Measurements from ENCODE around the gene FAT1. TPM values are rescaled to one million over a fixed set of nuclear protein-coding genes. Genes with fewer than 3 reads are reported as not detected.

FAT1 gene
- polyA plus RNA-seq, 1 donor, result 186 TPM

- no peak for DNase-seq
- Histone ChIP-seq H3K4me3 (ENCODE audit: low read length) (no peak overlapping the region), H3K4me1 (ENCODE audit: control insufficient read depth, insufficient read depth, low read length) (peaks cover 17% of the 10 kb centered on the region), H3K9me3 (ENCODE audit: control insufficient read depth, low read depth, low read length) (no peaks in the 10 kb centered on the region), H3K27ac (ENCODE audit: low read length) (no peak overlapping the region), H3K27me3 (ENCODE audit: control insufficient read depth, insufficient read depth, low read length) (no peaks in the 10 kb centered on the region), H3K36me3 (ENCODE audit: control insufficient read depth, insufficient read depth, low read length) (peaks cover 15% of the 10 kb centered on the region)
- WGBS (ENCODE audit: insufficient coverage, low lambda C conversion rate), result no CpG with 5 or more reads among the region's 12 CpGs
Measured at GRCh38 chr4:186688150-186688943, 35.3 kb downstream of the FAT1 start.

DNA sequence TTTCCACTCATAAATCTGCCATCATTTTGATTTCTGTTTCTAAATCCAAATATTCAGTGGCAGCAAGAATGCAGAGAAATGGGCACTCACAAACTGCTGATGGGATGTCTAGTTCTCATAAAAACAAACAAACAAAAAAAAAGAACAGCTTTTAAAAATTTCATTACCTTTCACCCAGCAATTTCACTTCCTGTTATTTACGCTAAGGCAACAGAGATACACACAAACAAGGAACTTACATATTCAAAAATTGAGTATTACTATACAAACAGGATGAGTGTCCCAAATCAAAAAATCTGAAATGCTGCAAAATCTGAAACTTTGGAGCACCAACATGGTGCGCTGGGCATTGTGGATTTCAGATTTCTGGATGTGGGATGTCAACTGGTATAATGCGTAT, 36.4 kb downstream of the FAT1 start:
- WGBS (ENCODE audit: insufficient coverage, low lambda C conversion rate), result 100% methylated on average over 1 of the region's 3 CpGs
- H3K9me3 ChIP-seq (ENCODE audit: control insufficient read depth, low read depth, low read length), result no peaks in the 10 kb centered on the region
- peaks cover 20% of the 10 kb centered on the region for H3K4me1 ChIP-seq (ENCODE audit: control insufficient read depth, insufficient read depth, low read length)
- H3K36me3 ChIP-seq (ENCODE audit: control insufficient read depth, insufficient read depth, low read length), result peaks cover 14% of the 10 kb centered on the region
- H3K4me3 ChIP-seq (ENCODE audit: low read length), result no peak overlapping the region
- no peak overlapping the region for H3K27ac ChIP-seq (ENCODE audit: low read length)
- no peaks in the 10 kb centered on the region for H3K27me3 ChIP-seq (ENCODE audit: control insufficient read depth, insufficient read depth, low read length)
- no peak for DNase-seq

- Histone ChIP-seq H3K27me3 (ENCODE audit: control insufficient read depth, insufficient read depth, low read length) (no peaks in the 10 kb centered on the region), H3K4me1 (ENCODE audit: control insufficient read depth, insufficient read depth, low read length) (peaks cover 20% of the 10 kb centered on the region), H3K9me3 (ENCODE audit: control insufficient read depth, low read depth, low read length) (no peaks in the 10 kb centered on the region), H3K36me3 (ENCODE audit: control insufficient read depth, insufficient read depth, low read length) (peaks cover 11% of the 10 kb centered on the region), H3K4me3 (ENCODE audit: low read length) (no peak overlapping the region), H3K27ac (ENCODE audit: low read length) (peak overlapping the region; percentile 58)
- no CpG with 5 or more reads among the region's 2 CpGs for WGBS (ENCODE audit: insufficient coverage, low lambda C conversion rate)
- peak; percentile 35 to 68 for DNase-seq
Measured at GRCh38 chr4:186685767-186686183, 37.9 kb downstream of the FAT1 start.

DNA sequence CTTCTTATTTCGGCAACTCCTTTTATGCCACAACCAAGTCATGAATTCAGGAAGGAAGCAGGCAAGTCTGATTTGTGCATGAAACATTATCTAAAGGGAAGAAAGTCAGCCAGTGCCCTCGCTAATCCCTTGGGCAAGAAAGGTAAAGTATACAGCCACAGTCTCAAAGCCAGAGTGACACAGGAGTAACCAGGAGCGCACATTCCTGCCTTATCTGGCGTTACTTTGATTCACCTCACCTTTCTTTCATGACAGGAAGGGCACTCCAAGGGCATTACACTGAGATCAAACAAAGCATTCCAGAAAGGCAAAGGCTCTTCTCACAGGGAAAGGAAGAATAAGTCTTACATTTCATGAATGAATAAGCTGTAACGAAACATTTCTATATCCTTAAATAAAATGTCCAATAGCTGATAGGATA, 38.8 kb downstream of the FAT1 start:
- Histone ChIP-seq H3K27ac (ENCODE audit: low read length) (peak overlapping the region; percentile 58), H3K4me3 (ENCODE audit: low read length) (no peak overlapping the region), H3K27me3 (ENCODE audit: control insufficient read depth, insufficient read depth, low read length) (no peaks in the 10 kb centered on the region), H3K4me1 (ENCODE audit: control insufficient read depth, insufficient read depth, low read length) (peaks cover 20% of the 10 kb centered on the region), H3K9me3 (ENCODE audit: control insufficient read depth, low read depth, low read length) (no peaks in the 10 kb centered on the region), H3K36me3 (ENCODE audit: control insufficient read depth, insufficient read depth, low read length) (peaks cover 12% of the 10 kb centered on the region)
- peak; percentile 73 to 87 for DNase-seq
- 17% methylated on average over 1 of the region's 5 CpGs for WGBS (ENCODE audit: insufficient coverage, low lambda C conversion rate)

DNA sequence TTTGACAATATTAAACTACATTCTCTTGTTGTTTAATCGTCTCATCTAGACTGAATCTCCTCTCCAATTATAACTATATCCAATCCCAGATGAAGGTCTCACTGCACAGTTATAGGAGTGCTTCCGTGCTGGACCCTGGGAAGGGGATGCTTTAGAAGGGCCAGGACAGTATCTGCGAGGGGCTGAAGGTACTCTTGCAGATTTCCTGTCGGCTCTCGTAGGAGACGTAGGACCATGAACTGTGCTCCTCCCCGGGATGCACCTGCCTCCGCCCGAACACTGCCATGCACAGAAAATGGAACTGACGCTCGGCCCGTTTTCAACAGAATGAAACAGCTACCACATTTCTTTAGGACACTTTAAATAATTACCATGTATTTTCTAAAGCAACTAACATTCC, 39.4 kb downstream of the FAT1 start:
- no peak for DNase-seq
- Histone ChIP-seq H3K27ac (ENCODE audit: low read length) (peak overlapping the region; percentile 58), H3K27me3 (ENCODE audit: control insufficient read depth, insufficient read depth, low read length) (no peaks in the 10 kb centered on the region), H3K4me1 (ENCODE audit: control insufficient read depth, insufficient read depth, low read length) (peaks cover 20% of the 10 kb centered on the region), H3K4me3 (ENCODE audit: low read length) (no peak overlapping the region), H3K36me3 (ENCODE audit: control insufficient read depth, insufficient read depth, low read length) (peaks cover 12% of the 10 kb centered on the region), H3K9me3 (ENCODE audit: control insufficient read depth, low read depth, low read length) (no peaks in the 10 kb centered on the region)
- WGBS (ENCODE audit: insufficient coverage, low lambda C conversion rate), result no CpG with 5 or more reads among the region's 12 CpGs

- H3K27ac ChIP-seq (ENCODE audit: low read length), result no peak overlapping the region
- H3K4me3 ChIP-seq (ENCODE audit: low read length), result no peak overlapping the region
- H3K9me3 ChIP-seq (ENCODE audit: control insufficient read depth, low read depth, low read length), result no peaks in the 10 kb centered on the region
- peaks cover 10% of the 10 kb centered on the region for H3K36me3 ChIP-seq (ENCODE audit: control insufficient read depth, insufficient read depth, low read length)
- no CpG with 5 or more reads among the region's 6 CpGs for WGBS (ENCODE audit: insufficient coverage, low lambda C conversion rate)
- no peaks in the 10 kb centered on the region for H3K27me3 ChIP-seq (ENCODE audit: control insufficient read depth, insufficient read depth, low read length)
- no peak for DNase-seq
- H3K4me1 ChIP-seq (ENCODE audit: control insufficient read depth, insufficient read depth, low read length), result peaks cover 15% of the 10 kb centered on the region
Measured at GRCh38 chr4:186680641-186681040, 43.0 kb downstream of the FAT1 start.

GRCh38 chr4:186676531-186677161, 47.0 kb downstream of the FAT1 start:
- Histone ChIP-seq H3K4me3 (ENCODE audit: low read length) (no peak overlapping the region), H3K4me1 (ENCODE audit: control insufficient read depth, insufficient read depth, low read length) (no peaks in the 10 kb centered on the region), H3K27ac (ENCODE audit: low read length) (no peak overlapping the region), H3K36me3 (ENCODE audit: control insufficient read depth, insufficient read depth, low read length) (peaks cover 14% of the 10 kb centered on the region), H3K27me3 (ENCODE audit: control insufficient read depth, insufficient read depth, low read length) (no peaks in the 10 kb centered on the region), H3K9me3 (ENCODE audit: control insufficient read depth, low read depth, low read length) (no peaks in the 10 kb centered on the region)
- WGBS (ENCODE audit: insufficient coverage, low lambda C conversion rate), result 80% methylated on average over 1 of the region's 1 CpG
- no peak for DNase-seq

DNA sequence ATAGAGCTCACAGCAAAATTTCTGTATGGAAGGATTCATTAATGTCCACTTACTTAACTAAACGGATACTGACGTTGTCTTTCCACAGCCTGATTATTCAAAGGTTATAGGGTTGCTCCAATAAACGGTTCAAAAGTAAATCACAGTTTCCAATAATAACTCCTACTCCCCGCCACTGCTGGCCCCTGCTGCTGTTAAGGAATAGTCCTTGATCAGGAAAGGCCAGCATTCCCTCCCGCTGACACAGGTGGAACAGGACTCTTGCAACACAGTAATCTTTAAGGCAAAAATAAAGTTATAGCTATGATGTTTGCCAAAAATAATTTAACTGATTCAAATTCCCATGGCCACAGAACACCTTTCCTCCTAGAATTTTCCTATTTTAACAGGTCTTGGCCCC, 53.9 kb downstream of the FAT1 start:
- peaks cover 25% of the 10 kb centered on the region for H3K36me3 ChIP-seq (ENCODE audit: control insufficient read depth, insufficient read depth, low read length)
- no peak for DNase-seq
- no peaks in the 10 kb centered on the region for H3K4me1 ChIP-seq (ENCODE audit: control insufficient read depth, insufficient read depth, low read length)
- no peaks in the 10 kb centered on the region for H3K27me3 ChIP-seq (ENCODE audit: control insufficient read depth, insufficient read depth, low read length)
- no peak overlapping the region for H3K27ac ChIP-seq (ENCODE audit: low read length)
- H3K9me3 ChIP-seq (ENCODE audit: control insufficient read depth, low read depth, low read length), result no peaks in the 10 kb centered on the region
- no peak overlapping the region for H3K4me3 ChIP-seq (ENCODE audit: low read length)
- WGBS (ENCODE audit: insufficient coverage, low lambda C conversion rate), result 20% methylated on average over 3 of the region's 5 CpGs

GRCh38 chr4:186669159-186669731, 54.4 kb downstream of the FAT1 start:
- no CpG with 5 or more reads among the region's 21 CpGs for WGBS (ENCODE audit: insufficient coverage, low lambda C conversion rate)

GRCh38 chr4:186666750-186667149, 56.9 kb downstream of the FAT1 start:
- Histone ChIP-seq H3K27me3 (ENCODE audit: control insufficient read depth, insufficient read depth, low read length) (no peaks in the 10 kb centered on the region), H3K9me3 (ENCODE audit: control insufficient read depth, low read depth, low read length) (no peaks in the 10 kb centered on the region), H3K4me3 (ENCODE audit: low read length) (no peak overlapping the region), H3K27ac (ENCODE audit: low read length) (no peak overlapping the region), H3K4me1 (ENCODE audit: control insufficient read depth, insufficient read depth, low read length) (no peaks in the 10 kb centered on the region), H3K36me3 (ENCODE audit: control insufficient read depth, insufficient read depth, low read length) (peaks cover 27% of the 10 kb centered on the region)
- no peak for DNase-seq
- 0% methylated on average over 1 of the region's 3 CpGs for WGBS (ENCODE audit: insufficient coverage, low lambda C conversion rate)

More at GRCh38 chr4:186669159-186669731, 54.4 kb downstream of the FAT1 start:
- no peaks in the 10 kb centered on the region for H3K9me3 ChIP-seq (ENCODE audit: control insufficient read depth, low read depth, low read length)
- H3K27me3 ChIP-seq (ENCODE audit: control insufficient read depth, insufficient read depth, low read length), result no peaks in the 10 kb centered on the region
- no peaks in the 10 kb centered on the region for H3K4me1 ChIP-seq (ENCODE audit: control insufficient read depth, insufficient read depth, low read length)
- no peak for DNase-seq
- H3K27ac ChIP-seq (ENCODE audit: low read length), result no peak overlapping the region
- peaks cover 23% of the 10 kb centered on the region for H3K36me3 ChIP-seq (ENCODE audit: control insufficient read depth, insufficient read depth, low read length)
- H3K4me3 ChIP-seq (ENCODE audit: low read length), result no peak overlapping the region
